Jurkat, Clone E6-1 (cell line): ENCODE data around the gene SUCO. TPM values are rescaled to one million over a fixed set of nuclear protein-coding genes. Genes with fewer than 3 reads are reported as not detected.
"Not testable (repeated sequence)": the region's sequence is repeated elsewhere in the genome, so short reads cannot be mapped to it uniquely, and the experiment has no call there.

Experiments used
- DNase-seq: peaks from one replicate; pipeline ENCODE4 v3.0.0-alpha.2; 2011; ENCODE audit warnings: low read depth, low spot score
- H3K4me3 ChIP-seq: 2 replicates; pipeline ENCODE4 v1.5.1; 2011; ENCODE audit warnings: mild to moderate bottlenecking, low read length, control low read depth, moderate library complexity
- polyA plus RNA-seq: library from polyadenylated mRNA; unstranded; fragments of >200 nt; gene quantifications from one replicate; pipeline ENCODE4 v1.2.1, GENCODE V29; 2012; ENCODE audit warnings: missing spikeins; ENCODE audit not compliant: insufficient read length, insufficient read depth

The SUCO gene, protein sequence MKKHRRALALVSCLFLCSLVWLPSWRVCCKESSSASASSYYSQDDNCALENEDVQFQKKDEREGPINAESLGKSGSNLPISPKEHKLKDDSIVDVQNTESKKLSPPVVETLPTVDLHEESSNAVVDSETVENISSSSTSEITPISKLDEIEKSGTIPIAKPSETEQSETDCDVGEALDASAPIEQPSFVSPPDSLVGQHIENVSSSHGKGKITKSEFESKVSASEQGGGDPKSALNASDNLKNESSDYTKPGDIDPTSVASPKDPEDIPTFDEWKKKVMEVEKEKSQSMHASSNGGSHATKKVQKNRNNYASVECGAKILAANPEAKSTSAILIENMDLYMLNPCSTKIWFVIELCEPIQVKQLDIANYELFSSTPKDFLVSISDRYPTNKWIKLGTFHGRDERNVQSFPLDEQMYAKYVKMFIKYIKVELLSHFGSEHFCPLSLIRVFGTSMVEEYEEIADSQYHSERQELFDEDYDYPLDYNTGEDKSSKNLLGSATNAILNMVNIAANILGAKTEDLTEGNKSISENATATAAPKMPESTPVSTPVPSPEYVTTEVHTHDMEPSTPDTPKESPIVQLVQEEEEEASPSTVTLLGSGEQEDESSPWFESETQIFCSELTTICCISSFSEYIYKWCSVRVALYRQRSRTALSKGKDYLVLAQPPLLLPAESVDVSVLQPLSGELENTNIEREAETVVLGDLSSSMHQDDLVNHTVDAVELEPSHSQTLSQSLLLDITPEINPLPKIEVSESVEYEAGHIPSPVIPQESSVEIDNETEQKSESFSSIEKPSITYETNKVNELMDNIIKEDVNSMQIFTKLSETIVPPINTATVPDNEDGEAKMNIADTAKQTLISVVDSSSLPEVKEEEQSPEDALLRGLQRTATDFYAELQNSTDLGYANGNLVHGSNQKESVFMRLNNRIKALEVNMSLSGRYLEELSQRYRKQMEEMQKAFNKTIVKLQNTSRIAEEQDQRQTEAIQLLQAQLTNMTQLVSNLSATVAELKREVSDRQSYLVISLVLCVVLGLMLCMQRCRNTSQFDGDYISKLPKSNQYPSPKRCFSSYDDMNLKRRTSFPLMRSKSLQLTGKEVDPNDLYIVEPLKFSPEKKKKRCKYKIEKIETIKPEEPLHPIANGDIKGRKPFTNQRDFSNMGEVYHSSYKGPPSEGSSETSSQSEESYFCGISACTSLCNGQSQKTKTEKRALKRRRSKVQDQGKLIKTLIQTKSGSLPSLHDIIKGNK (N-terminal part only)
- 10.3 TPM for polyA plus RNA-seq

DNA sequence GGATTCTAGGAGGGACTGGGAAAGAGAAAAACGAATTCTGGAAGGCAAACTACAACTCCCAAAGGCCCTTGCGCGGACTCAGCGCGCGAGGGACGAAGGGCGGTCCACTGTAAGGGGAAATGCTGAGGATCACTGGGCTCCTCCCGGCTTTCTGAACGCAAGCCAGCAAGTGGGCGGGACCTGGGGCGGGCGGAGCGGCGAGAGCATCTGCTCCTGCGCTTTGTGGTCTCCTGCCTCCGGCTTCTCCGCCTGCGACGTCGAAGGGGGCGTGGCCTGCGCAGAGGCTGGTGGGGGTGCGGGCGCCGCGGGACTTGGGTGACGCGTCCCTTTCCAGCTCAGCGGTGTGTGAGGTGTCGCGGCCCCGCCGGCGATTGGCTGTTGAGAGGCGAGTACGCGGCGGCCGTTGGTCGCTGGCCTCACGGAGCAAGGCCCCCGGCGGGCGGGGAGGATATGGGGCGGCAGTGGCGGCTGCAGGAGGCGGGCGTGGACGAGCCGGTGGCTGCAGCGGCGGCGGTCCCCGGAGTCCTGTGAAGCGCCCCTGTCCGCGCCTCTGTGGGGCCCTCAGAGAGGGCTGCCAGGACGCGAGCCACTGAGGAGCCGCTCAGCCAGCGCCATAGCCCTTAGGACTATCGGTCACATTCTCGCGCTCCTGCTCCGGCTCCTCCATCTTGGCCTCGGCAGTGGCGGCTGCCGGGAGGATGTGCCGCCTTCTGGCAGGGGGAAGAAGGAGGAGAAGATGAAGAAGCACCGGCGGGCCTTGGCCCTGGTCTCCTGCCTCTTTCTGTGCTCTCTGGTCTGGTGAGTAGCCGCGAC lies at the start of gene SUCO:
Gene SUCO, plus strand, starts transcription at position 451 of the 813 bp plus-strand sequence. Its CDS starts 286 bp downstream, at position 737.
- peak; percentile 98 for DNase-seq
- peak within 1 kb of the TSS; percentile 91 for H3K4me3 ChIP-seq

GRCh38 chr1:172483448-172483847 lies 49.5 kb upstream of the SUCO start:
- no peak overlapping the region for H3K4me3 ChIP-seq
- no peak for DNase-seq

DNA sequence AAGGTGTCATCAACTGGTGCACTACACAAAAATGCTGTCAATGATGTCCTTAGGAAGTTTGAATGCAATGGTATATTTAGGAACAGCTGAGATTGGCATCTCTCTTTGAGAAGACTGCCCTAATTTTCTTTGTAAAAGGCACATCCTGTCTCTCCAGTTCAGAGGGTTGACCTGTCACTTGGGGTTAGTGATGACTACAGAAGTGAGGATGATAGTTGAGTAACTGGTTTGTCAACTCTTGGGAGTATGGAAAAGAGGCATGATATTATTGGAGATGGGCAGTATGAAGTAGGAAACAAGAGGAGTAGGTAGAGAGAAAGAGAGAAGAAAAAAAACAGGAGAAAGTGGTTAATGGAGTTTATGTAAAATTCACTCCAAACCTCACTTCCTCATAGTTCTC lies 48.7 kb upstream of the SUCO start:
- no peak overlapping the region for H3K4me3 ChIP-seq
- DNase-seq = no peak

GRCh38 chr1:172485626-172486025 lies 47.3 kb upstream of the SUCO start:
- H3K4me3 ChIP-seq = no peak overlapping the region
- no peak for DNase-seq

- DNase-seq = no peak
- no peak overlapping the region for H3K4me3 ChIP-seq
These were observed 46.0 kb upstream of the SUCO start for GRCh38 chr1:172486805-172487454.

GRCh38 chr1:172487550-172487949 lies 45.4 kb upstream of the SUCO start:
- DNase-seq = peak; percentile 67
- H3K4me3 ChIP-seq = no peak overlapping the region

- DNase-seq = no peak
- H3K4me3 ChIP-seq = no peak overlapping the region
These were observed 44.6 kb upstream of the SUCO start for GRCh38 chr1:172488393-172488792.

DNA sequence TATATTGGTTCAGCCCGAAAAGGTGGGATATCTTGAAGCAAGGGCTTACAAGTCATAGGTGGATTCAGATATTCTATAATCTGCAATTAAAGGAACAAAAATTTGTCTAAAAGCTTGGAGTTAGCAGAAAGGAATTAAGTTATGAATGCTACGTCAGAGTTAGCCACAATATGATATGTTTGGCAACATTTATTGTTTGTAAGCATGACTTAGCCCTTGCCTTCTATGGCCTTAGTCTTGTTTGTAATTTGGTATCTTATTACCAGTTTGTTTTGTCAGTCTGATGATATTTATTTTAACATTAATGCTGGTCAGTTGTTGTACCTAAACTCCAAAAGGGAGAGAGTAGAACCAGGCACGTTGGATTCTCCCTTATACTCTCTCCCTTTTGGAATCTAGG lies 43.1 kb upstream of the SUCO start:
- no peak overlapping the region for H3K4me3 ChIP-seq
- no peak for DNase-seq

DNA sequence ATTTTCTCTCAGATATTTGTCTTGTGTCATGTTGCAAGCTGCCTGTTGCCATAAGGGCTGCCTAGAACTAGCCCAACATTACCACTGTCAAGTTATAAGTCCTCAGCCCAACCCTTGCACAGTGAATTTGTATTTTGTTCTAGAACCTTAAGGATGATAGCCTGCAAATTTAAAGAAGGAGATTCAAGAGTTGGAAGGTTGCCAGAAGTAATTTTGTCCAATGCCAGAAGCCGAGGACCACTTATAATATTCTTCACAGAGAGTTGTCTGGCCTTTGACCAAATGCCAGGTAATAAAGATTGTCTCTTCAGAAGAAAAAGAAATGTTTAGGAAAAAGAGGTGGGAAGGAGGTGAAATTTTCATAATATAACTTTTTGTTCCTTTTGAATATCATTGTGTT lies 40.5 kb upstream of the SUCO start:
- H3K4me3 ChIP-seq = no peak overlapping the region
- DNase-seq = no peak

DNA sequence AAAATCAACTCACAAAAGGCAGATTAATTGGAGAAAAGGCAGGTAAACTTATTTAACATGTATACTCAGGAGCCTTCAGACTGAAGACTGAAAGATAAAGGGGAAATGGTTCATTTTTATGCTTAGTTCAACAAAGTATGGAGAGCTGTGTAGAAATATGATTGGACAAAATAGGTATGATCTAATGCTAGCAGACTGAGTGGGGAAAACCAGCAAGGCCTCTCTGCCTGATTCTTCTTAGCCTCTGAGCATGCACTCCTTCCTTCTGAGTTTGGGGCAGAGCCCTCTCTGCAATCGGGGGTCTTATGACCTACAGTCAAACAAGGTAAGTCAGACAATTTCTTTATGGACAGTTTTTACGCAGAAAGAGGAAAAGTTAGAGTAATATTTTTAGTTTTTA lies 38.8 kb upstream of the SUCO start:
- no peak overlapping the region for H3K4me3 ChIP-seq
- DNase-seq = no peak

- H3K4me3 ChIP-seq, DNase-seq: not testable (repeated sequence)
These were observed 36.8 kb upstream of the SUCO start for GRCh38 chr1:172496127-172496526.

- no peak overlapping the region for H3K4me3 ChIP-seq
- DNase-seq = no peak
These were observed 36.3 kb upstream of the SUCO start for GRCh38 chr1:172496678-172497077.

DNA sequence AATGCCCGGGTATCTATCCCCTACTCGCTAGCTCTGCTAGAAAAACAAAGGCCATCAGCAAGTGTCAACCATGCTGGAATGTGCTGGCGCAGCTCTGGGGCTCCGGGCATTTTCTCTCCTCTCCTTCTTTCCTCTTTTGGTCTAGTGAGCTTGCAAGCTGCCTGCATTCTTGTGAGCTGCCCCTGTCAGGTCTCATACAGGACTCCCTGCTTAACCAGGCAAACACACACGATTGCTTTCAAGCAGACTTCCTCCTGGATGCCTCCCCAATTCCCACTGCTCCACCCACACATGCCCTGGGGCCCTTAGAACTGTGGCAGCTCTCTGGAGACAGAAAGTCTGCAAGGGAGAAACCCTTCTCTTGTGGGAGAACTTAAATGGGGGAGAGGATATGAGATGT lies 35.7 kb upstream of the SUCO start:
- no peak for DNase-seq

GRCh38 chr1:172498857-172499256 lies 34.1 kb upstream of the SUCO start:
- DNase-seq = no peak
- no peak overlapping the region for H3K4me3 ChIP-seq

More for the DNA sequence above, 35.7 kb upstream of the SUCO start:
- H3K4me3 ChIP-seq = no peak overlapping the region

- no peak for DNase-seq
- no peak overlapping the region for H3K4me3 ChIP-seq
These were observed 33.3 kb upstream of the SUCO start for GRCh38 chr1:172499636-172500141.

GRCh38 chr1:172500207-172500606 lies 32.7 kb upstream of the SUCO start:
- DNase-seq = no peak
- no peak overlapping the region for H3K4me3 ChIP-seq

GRCh38 chr1:172507741-172508140 lies 25.2 kb upstream of the SUCO start:
- no peak overlapping the region for H3K4me3 ChIP-seq
- DNase-seq = no peak

- DNase-seq = no peak
- no peak overlapping the region for H3K4me3 ChIP-seq
These were observed 22.5 kb upstream of the SUCO start for GRCh38 chr1:172510479-172510878.
